Mesenchymal stem cell (in vitro differentiated cells and primary cell): ENCODE measurements around the gene CCT5. TPM values are rescaled to one million over a fixed set of nuclear protein-coding genes. Genes with fewer than 3 reads are reported as not detected.

Source experiments
- small RNA-seq: library from polyadenylated mRNA; stranded (forward); fragments of <200 nt; extraction: miRNeasy Mini kit (QIAGEN cat#:217004); gene quantifications from one replicate; pipeline ENCODE3, GENCODE V24; 2013; ENCODE audit warnings: low read depth

The CCT5 gene

Small RNA genes within 50 kb of the gene (small RNA-seq; reads per million reads assigned to genes)
- gene RF00019 = not detected
